NCI-H345 treated with DMSO at 0.1 percent for 48 hours (cell line): ENCODE measurements around the gene TSHR.

Experiments
- DNase-seq: peaks from one replicate; lab custom pipeline; 2025; ENCODE audit not compliant: unreplicated experiment; lab: John Stamatoyannopoulos, UW

TSHR gene

DNA sequence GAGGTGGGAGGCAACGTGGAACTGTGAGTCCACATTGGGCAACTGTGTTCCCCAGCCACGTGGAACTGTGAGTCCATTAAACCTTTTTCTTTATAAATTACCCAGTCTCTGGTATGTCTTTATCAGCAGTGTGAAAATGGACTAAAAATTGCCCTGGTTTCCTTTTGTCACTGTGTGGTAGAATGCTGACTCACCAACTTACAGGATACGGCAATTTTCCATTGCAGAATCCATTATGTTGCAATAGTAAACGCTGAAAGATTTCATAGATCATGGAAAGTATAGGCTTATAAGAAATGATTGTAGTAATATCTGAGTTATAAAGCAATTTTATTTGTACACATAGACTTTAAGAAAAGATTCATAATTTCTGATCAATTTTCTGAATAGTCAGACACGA lies 172.4 kb downstream of the TSHR start:
- DNase-seq: no peak

DNA sequence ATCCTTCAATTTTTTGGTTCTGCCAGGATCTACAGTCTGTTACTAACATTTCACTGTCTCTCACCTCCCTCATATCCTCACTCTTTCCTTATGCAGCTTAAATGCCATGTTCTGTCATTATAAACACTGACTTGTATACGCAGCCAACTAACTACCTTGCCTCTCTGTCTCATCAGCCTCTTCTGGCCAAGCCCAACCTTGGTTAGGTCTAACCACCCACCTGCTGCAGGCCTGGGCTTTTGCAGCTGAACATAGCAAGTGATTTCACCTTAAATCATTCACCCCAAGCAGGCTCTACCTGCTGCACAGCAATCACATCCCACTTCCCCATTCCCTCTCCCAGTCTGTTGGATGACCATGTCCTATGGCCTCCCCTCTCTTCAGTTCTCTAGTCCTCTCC lies 173.8 kb downstream of the TSHR start:
- no peak for DNase-seq

DNA sequence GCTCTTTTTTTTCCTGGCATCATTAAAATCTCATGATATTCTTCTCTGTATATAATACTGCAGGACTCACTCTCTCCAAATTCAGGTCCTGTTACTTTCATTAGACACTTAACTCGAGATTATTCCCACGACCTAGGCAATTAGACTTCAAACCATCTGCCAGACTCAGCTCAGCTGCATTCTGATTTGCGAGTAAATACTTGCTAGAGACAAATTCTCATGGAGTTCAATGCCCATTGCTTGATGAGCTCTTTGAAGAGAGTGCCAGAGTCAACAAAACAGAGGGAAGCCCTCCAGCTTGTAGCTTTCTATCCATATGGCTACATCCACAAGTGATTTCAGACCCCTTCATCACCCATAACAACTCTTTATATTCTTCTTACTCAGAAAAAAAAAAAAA lies 177.0 kb downstream of the TSHR start:
- peak; percentile 82 for DNase-seq

DNA sequence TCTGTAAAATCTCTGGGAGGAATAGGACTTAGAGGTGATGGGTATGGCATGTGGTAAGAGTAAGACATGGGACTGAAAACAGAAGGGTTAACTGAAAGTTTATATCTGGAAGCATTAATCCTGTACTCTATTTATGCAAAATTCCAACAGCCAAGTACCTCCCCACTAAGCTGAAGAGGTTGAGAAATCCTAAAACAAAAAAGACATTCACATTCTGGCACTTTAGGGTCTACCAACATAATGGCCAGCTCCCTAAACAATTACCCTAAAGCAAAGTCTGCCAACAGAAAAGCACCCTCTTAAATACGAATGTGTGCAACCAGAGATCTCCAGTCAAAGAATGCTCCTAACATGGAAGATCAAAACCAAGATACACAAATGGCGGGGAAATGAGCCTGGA lies 178.0 kb downstream of the TSHR start:
- DNase-seq: no peak

DNA sequence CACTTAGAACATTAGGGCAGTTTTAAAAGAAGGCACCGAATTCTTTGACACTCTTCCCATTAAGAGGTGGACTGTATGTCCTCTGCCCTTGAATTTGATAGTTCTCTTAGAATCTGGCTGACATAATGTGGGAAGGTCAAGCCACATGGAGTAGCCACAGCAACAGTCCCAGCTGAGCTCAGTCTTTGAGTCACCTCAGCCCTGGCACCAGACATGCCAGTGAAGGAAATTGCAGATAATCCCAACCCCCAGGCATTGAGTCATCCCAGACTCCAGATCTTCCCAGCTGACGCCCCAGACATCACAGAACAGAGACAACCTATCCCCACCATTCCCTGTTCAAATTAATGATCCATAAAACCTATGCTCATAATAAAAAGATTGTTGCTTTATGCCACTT lies 181.9 kb downstream of the TSHR start:
- DNase-seq: no peak

DNA sequence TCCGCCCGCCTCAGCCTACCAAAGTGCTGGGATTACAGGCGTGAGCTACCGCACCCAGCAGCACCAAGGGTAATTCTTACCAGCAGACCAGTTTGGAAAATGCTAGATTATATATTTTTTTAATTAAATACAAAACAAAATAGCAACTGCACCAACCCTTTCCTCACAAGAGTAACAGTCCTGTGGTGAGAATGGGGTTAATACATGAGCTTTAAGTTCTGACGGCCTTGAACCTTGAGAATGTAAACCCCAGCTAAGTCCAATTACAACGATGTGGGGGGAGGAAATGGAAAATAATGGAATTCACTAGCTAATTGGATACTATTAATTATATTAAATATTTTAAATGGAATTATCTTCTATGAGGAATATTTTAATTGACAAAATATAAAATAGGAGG lies 183.0 kb downstream of the TSHR start:
- DNase-seq: no peak

DNA sequence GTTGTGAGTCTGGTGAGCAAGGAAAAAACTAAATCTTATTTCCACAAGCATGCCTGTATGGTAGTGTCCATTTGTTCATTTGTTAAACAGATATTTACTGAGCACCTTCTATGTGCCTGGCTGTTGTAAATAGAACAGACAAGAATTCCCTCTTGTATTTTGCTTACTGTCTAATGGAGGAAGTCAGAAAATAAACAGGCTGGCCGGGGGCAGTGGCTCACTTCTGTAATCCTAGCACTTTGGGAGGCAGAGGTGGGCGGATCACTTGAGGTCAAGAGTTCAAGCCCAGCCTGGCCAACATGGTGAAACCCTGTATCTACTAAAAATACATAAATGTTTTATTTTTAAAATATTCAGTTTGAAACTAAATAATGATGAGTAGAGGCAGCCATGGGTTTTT lies 186.0 kb downstream of the TSHR start:
- no peak for DNase-seq

DNA sequence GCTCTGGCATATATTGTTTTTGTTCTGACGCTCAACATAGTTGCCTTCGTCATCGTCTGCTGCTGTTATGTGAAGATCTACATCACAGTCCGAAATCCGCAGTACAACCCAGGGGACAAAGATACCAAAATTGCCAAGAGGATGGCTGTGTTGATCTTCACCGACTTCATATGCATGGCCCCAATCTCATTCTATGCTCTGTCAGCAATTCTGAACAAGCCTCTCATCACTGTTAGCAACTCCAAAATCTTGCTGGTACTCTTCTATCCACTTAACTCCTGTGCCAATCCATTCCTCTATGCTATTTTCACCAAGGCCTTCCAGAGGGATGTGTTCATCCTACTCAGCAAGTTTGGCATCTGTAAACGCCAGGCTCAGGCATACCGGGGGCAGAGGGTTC lies 188.4 kb downstream of the TSHR start:
- DNase-seq: no peak

DNA sequence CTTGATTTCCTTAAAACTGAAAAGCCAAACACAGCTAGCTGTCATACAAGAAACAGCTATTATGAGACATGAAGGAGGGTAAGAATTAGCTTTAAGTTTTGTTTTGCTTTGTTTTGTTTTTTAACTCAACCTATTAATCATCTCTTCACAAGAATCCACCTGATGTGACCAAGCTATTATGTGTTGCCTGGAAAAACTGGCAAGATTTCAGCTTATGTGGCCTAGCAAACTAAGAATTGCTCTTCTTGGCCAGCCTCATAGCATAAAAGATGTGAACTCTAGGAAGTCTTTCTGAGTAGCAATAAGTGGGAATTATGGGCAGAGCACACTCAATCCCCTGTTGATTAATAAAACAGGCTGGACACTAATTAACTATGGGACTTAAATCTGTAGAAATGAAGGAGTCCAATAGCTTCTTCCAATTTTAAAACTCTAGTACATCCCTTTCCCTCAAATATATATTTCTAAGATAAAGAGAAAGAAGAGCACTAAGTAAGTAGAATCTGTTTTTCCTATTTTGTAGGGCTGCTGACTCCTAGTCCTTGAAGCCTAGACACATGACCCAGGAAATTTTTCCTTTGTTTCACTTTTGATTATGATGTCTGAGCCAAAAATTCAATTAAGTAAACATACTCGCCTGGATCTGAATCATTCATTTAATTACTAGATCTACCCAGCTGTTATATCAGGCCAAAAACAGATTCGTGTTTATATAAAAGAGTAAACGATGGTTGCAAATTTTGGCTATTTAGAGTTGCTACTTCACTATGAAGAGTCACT lies 189.6 kb downstream of the TSHR start:
- peak; percentile 42 for DNase-seq

DNA sequence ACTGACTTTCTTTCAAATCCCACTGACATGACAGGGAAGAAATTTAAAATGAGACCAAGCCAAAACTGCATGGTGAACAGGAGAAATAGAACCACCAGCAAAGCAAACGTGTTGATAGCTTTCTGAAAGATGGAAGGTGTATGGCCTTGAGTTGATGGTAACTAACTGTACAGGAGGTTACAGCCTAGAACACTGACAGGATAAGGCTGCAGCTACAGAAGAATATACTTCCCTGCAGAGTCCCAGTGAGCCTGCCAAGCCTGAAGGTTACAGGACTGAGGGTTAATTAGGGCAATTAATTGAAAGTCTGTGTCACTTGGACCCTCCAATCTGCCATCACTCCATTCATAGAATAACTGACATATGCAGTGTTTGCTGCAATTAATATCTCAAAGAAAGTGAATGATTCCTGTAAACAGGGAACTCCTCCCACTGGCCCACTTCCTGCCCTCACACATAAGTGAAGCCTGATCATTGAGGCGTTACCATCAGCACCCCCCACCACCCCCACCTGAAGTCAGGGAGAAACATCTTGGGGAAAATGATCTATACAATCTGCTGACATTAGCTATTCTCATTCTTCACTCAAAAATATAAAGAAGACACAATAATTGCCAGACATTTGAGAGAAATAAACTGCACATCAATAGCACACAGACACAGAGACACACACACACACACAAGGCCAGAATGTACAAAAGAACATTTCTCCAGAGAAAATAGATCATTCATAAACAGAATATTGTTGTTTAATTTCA lies 191.9 kb downstream of the TSHR start:
- DNase-seq: no peak

DNA sequence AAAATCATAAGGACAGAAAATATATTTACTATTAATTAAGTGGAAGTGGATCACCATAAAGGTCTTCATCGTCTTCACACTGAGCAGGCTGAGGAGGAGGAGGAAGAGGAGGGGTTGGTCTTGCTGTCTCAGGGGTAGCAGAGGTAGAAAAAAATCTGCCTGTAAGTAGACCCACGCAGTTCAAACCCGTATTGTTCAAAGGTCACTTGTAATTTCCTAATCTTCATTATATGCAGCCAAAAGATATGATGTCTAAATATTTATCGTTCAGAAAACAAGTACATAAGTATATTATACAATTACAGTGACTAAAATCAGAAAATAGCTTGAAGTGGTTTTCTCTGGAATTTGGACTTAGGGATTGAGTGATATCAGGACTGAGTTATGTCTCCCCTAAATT lies 193.2 kb downstream of the TSHR start:
- no peak for DNase-seq

DNA sequence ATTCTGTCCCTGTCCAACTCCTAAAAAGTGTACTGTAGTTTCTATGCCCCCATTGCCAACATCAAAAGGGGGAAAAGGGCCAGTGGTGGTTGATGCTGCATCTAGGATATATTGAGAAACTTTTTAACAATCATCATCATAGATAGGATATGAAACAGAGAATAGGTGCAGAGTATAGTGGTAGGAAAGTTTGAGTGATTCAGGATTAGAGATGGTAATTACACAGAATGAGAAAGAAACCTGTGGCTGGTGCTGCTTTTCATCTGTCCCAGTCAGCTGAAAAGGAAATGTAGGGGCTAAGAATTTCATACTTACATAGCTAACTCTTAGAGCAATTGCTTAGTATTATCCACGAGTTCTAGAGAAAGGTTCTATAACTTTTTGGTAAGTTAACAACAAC lies 197.8 kb downstream of the TSHR start:
- DNase-seq: no peak

DNA sequence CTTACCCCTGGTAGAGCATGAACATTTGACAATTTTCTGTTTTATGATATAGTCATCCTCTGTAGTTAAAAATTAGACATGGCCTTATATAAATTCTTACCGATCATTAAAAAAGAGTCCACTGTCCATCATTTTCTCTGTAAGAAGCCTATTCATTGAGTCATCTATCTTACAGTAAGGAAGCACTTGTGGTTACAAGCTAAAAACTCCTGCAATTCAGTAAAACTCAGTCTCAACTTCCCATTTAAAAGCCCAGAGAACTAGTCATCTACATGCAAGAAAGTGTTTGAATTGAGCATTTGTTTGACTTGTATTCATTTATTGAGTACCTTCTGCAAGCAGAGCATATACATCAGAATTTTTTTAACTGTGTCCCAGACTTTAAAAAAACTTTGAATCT lies 202.0 kb downstream of the TSHR start:
- DNase-seq: no peak

DNA sequence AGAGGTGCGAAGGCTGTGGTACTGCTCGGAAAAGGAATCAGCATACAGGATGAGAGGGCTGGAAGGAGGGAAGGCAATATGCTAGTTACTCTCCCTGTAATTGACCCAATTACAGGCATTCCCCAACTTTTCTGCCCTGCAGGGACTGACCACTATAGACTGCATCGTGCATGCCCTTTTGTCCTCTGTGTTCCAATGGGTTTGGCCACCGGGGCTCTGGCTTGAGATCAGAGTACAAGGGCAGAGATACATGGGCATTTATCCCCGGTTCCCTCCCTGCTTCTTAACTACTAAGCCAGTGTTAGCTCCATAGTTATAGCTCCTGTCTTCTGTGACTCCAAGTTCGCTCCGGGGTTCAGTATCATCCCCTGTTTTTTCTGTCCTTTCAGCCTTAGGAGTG lies 205.7 kb downstream of the TSHR start:
- no peak for DNase-seq

DNA sequence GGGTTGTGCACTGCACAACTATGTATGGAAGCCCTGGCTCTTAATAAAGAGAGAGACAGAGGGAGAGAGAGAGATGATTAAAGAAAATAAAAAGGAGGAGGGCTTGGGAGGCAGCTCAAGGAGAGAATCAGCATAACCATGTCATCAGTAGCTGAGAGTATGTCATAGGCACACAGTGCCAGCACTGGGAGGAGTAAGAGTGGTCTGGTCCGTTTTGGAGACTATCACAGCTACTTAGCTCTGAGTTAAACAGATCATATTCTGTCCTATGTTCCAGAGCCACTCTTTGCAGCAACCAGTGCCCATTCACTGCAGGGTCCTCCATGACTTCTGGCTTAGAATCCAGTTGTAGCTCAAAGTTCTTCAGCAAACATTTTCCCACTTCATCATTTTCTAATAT lies 206.3 kb downstream of the TSHR start:
- DNase-seq: no peak

DNA sequence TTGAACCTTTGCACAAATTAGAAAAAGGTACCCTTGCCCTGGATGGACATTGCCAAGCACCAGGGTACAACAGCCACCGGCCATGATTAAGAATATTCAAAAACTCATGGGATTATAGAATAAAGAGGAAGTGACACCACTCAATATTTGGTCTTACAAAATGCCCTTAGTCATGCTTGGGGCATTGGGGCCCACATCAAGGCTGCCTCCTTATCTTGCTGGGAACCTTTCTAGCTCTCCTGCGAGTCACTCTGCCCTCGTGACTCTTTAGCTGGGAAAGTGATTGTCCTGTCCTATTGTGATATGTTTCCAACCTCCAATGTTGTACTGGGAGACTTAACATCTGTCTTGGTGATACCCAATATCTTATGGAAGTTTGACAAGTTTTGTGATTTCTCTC lies 207.5 kb downstream of the TSHR start:
- no peak for DNase-seq

DNA sequence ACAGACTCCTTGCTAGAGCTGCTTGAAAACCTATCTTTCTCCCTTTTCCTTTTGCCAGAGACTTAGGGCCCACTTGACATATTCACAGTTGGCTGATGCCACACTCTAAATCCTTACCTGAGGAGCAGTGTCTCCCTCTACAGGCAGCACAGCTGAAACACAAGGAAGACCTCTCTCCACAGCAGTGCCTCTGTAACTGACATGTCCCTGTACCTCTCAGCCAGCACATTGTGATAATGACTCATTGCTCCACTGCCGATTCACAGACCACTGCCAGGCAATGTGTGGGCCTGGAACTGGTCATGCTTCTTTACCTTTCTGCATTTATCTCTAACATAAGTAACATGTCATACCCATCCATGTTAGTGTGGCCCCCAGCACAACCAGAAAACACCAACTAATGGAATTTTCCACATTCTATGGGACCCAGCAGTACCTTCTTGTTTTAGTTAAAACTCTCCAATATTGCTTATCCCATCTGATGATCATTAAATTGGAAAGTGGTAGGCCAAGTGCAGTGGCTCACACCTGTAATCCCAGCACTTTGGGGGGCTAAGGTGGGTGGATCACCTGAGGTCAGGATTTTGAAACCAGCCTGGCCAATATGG lies 208.8 kb downstream of the TSHR start:
- DNase-seq: peak; percentile 20

DNA sequence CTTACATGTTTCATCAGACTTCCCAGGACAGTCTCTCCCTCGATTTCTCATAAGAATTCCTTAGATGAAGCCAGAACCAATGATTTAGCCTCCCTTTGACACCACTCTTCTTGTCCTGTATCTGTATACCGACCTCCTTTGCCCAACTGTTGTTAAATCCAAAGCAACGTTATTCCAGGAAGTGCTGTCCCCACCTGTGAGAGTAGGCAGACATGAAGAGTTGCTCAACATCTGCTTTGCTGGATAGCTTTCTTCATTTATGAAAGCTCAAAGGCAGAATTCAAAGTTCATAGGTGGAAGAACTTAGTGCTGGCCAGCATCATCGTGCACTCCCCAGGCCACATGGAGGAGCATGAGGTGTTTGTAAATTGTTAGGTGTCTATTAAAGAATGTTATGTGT lies 209.8 kb downstream of the TSHR start:
- no peak for DNase-seq

DNA sequence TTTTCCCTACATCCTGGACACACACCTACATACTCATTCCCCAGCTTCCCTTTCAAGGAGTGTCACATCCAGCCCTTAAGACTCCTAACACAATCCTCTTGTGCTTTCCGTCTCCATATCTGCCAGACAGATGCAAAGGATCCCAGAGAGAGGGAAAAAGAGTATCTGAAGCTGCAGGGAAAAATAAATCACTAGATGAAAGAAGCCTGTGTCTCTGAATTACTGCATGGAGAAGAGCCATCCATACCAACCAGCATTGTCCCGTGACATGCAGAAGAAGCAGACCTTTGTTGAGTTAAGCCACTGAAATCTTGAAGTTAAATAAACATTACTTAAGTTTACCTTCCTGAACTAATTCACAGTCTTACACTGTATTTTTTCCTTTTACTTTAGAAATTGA lies 210.7 kb downstream of the TSHR start:
- DNase-seq: no peak

DNA sequence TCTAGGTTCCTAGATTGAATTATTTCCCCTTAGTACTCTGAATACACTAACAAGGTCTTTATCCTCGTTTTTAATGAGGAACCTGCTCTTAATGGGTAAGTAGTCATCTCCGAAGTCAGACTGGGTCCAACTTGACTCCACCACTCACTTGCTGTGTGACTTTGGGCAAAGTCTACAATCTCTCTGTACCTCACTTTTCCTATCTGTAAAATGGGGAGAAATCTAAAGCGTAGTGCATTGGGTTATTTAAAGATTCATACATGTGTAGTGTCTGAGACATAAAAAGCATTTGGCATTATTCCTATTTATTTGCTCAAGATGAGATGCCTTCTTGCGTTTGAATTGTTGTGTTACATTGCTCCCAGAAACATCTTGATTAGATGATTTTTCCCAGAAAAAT lies 213.8 kb downstream of the TSHR start:
- DNase-seq: no peak

DNA sequence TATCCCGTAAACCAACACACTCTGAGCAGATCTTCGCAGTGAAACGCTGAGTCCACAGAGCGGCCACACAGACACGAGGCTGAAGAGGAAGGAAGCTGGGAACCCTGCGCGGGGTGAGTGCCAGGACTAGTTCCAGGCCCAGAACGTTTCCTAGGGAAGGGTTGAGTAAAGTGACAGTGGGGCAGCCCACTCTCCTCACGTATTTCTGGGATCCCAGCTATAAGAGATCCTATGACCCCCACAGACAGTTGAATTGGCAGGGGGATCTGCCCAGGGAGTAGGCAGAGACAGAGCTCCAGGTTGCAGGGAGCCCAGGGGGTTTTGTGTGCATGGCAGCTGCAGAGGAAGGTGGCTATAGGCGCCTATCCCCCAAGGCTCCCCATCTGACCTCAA lies 214.3 kb downstream of the TSHR start:
- no peak for DNase-seq

DNA sequence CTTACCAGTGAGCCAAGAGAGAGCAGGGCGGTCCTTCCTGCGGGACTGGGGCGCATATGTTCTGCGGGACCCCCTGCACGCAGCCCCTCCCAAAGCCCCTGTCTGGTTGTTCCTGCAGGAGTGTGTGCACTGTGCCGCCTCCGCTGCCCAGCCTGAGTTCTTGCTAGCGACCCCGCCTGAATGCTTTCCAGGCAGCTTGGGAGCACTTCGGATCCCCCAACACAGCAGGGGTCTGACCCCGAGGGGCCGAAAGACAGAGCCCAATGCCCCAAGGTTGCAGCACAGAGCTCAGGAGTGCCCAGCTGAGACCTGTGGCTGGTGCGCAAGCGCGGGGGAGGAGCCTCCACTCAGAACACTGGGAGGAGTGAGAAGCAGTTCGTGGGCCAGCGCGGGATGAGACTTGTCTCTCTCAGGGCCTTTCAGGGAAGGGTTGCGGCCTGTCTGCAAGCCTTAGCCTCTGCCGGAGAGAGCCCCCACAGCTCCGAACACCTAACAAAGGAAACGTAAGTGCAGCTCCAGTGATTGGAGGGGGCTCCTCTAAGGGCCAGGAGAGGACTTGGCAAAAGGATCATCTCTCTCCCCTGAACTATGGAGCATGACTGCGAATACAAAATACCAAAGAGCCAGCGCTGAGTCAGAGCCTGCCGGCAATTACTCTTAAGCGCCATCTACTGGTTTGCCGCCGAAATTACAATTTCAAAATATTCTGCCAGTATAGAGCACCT lies 214.8 kb downstream of the TSHR start:
- DNase-seq: peak; percentile 84
